HepG2 (cell line): ENCODE measurements around the gene TMED3. TPM values are rescaled to one million over a fixed set of nuclear protein-coding genes. Genes with fewer than 3 reads are reported as not detected.

Experiments
- CSRNP2 ChIP-seq: sonication (generic); formaldehyde crosslinking; conservative IDR thresholded peaks from 2 replicates; pipeline ENCODE4 v1.8.0; 2022; ENCODE audit warnings: low read depth, missing genetic modification reagents
- EED ChIP-seq: sonication (generic); formaldehyde crosslinking; IDR thresholded peaks from 2 replicates; pipeline ENCODE4 v1.5.0; 2020; ENCODE audit warnings: mild to moderate bottlenecking, missing genetic modification reagents
- HNF4G ChIP-seq, 2 experiments: sonication (generic) in 1 of 2; formaldehyde crosslinking in 1 of 2; IDR thresholded peaks; 2 replicates each; pipeline versions ENCODE4 v1.4.0 to v1.6.1; 2011 to 2020; ENCODE audit warnings: borderline replicate concordance in 2 of 2, low read depth in 2 of 2, mild to moderate bottlenecking in 2 of 2, low read length in 1 of 2, missing genetic modification reagents in 1 of 2, moderate library complexity in 1 of 2
- MXD3 ChIP-seq: IDR thresholded peaks from 2 replicates; pipeline ENCODE4 v1.6.1; 2016; ENCODE audit warnings: mild to moderate bottlenecking, missing biosample characterization, missing genetic modification reagents
- MXD4 ChIP-seq: IDR thresholded peaks from 2 replicates; pipeline ENCODE4 v1.6.1; 2016; ENCODE audit warnings: mild to moderate bottlenecking, missing biosample characterization, missing genetic modification reagents
- SOX13 ChIP-seq, 3 experiments: fragments of 450-650 bp in 1 of 3; sonication (generic) in 1 of 3; formaldehyde crosslinking in 1 of 3; IDR thresholded peaks in 2 of 3; conservative IDR thresholded peaks in 1 of 3; 2 replicates each; pipeline versions ENCODE4 v1.5.0 to v1.6.1; 2016 to 2020; ENCODE audit warnings: antibody characterized with exemption in 1 of 3, mild to moderate bottlenecking in 1 of 3, missing compliant biosample characterization in 1 of 3, missing genetic modification reagents in 1 of 3, moderate library complexity in 1 of 3
- TFAP4 ChIP-seq: sonication (generic); IDR thresholded peaks from 2 replicates; pipeline ENCODE4 v1.6.1; 2016; ENCODE audit warnings: low read depth, borderline replicate concordance
- ZNF556 ChIP-seq: sonication (generic); formaldehyde crosslinking; IDR thresholded peaks from 2 replicates; pipeline ENCODE4 v1.4.0; 2020; ENCODE audit warnings: mild to moderate bottlenecking, missing genetic modification reagents, borderline replicate concordance
- ZNF567 ChIP-seq: sonication (generic); formaldehyde crosslinking; IDR thresholded peaks from 2 replicates; pipeline ENCODE4 v1.8.1; 2023; ENCODE audit warnings: mild to moderate bottlenecking, missing genetic modification reagents, borderline replicate concordance
- polyA plus RNA-seq, 8 experiments: library from polyadenylated mRNA; depleted of rRNA in 3 of 8; stranded (reverse) in 7 of 8; unstranded in 1 of 8; fragments of >200 nt; fragmentation: Illumina TruSeq in 4 of 8; extraction: Trizol in 4 of 8; gene quantifications; 2 replicates each; pipeline versions ENCODE4 v1.2.1 to v1.2.3, GENCODE V29; 2011 to 2016; ENCODE audit warnings: low read depth in 4 of 8, missing spikeins in 1 of 8, mixed read lengths in 1 of 8; ENCODE audit not compliant: insufficient read depth in 1 of 8
- total RNA-seq, 5 experiments: library from RNA; depleted of rRNA; stranded (reverse); fragments of >200 nt; fragmentation: Illumina TruSeq; extraction: Trizol; gene quantifications; 2 replicates each; pipeline ENCODE4 v1.2.3, GENCODE V29; 2016; ENCODE audit warnings: low read depth in 1 of 5

TMED3 gene
- total and polyA plus RNA-seq, 2 of the 13 experiments (the other 11 are each of a cell fraction or from before 2014, with no cell fraction given): 125 to 155 TPM

- TF ChIP-seq CSRNP2 (CRISPR knock-in tag) (no peak), EED (CRISPR knock-in tag) (0 out of 2 replicates have a peak, but pooled peaks have one; percentile 1), SOX13 (IDR thresholded peaks at IDR 0.05) (no peak), SOX13 (CRISPR knock-in tag; conservative IDR thresholded peaks at IDR 0.05 in 1 of 2, IDR thresholded peaks at IDR 0.05 in 1 of 2) (no peak), MXD4 (CRISPR knock-in tag) (peak; percentile 45; the same call in 1 of the 2 replicates), MXD3 (CRISPR knock-in tag) (0 out of 2 replicates have a peak, but pooled peaks have one; percentile 13), TFAP4 (0 out of 2 replicates have a peak, but pooled peaks have one; percentile 36), ZNF567 (CRISPR knock-in tag) (0 out of 2 replicates have a peak, but pooled peaks have one; percentile 2), HNF4G (IDR thresholded peaks at IDR 0.05; ENCODE audit: borderline replicate concordance, low read depth, low read length) (no peak), HNF4G (CRISPR knock-in tag; IDR thresholded peaks at IDR 0.05; ENCODE audit: borderline replicate concordance, low read depth) (0 out of 2 replicates have a peak, but pooled peaks have one; percentile 4), ZNF556 (CRISPR knock-in tag) (0 out of 2 replicates have a peak, but pooled peaks have one; percentile 3)
Observed at GRCh38 chr15:79310612-79310984, 314 bp upstream of the TMED3 start (continued).
